Activated CD4-positive, CD25-positive, alpha-beta regulatory T cell (primary cell): ENCODE measurements around the gene MCOLN2.
"Not testable (repeated sequence)": the region's sequence is repeated elsewhere in the genome, so short reads cannot be mapped to it uniquely, and the experiment has no call there.

Experiments used
- DNase-seq, 4 experiments: peaks; one replicate each; lab custom pipeline; 2025; lab: John Stamatoyannopoulos, UW

Gene MCOLN2

GRCh38 chr1:84996846-84997666 lies at the start of gene MCOLN2:
Gene MCOLN2 (minus strand): TSS chr1:84997113. CDS start chr1:84996872, 241 bp downstream.
- peak in 3 of 4 experiments; percentile 10 to 24 (median 19) for DNase-seq

GRCh38 chr1:85042413-85042812 lies 45.5 kb upstream of the MCOLN2 start:
- no peak for DNase-seq

GRCh38 chr1:85041793-85042192 lies 44.9 kb upstream of the MCOLN2 start:
- DNase-seq = no peak

GRCh38 chr1:85033221-85033620 lies 36.3 kb upstream of the MCOLN2 start:
- no peak for DNase-seq

- DNase-seq = no peak
These were observed 33.6 kb upstream of the MCOLN2 start for GRCh38 chr1:85030536-85030935.

- no peak for DNase-seq
These were observed 31.2 kb upstream of the MCOLN2 start for GRCh38 chr1:85028151-85028550.

GRCh38 chr1:85027242-85027983 lies 30.5 kb upstream of the MCOLN2 start:
- no peak for DNase-seq

- no peak for DNase-seq
These were observed 29.0 kb upstream of the MCOLN2 start for GRCh38 chr1:85025940-85026339.

- no peak for DNase-seq
These were observed 27.8 kb upstream of the MCOLN2 start for GRCh38 chr1:85024736-85025135.

GRCh38 chr1:85022700-85023099 lies 25.8 kb upstream of the MCOLN2 start:
- no peak for DNase-seq

- DNase-seq = no peak
These were observed 23.1 kb upstream of the MCOLN2 start for GRCh38 chr1:85019994-85020393.

- DNase-seq = no peak
These were observed 18.9 kb upstream of the MCOLN2 start for GRCh38 chr1:85015826-85016225.

- not testable (repeated sequence) for DNase-seq
These were observed 8.7 kb upstream of the MCOLN2 start for GRCh38 chr1:85005641-85006040.

- DNase-seq = no peak
These were observed 4.8 kb upstream of the MCOLN2 start for GRCh38 chr1:85001742-85002141.

- DNase-seq = peak in 1 of 4 experiments; percentile 18
These were observed 1.8 kb upstream of the MCOLN2 start for GRCh38 chr1:84998642-84999280.

- DNase-seq = no peak
These were observed 1.0 kb upstream of the MCOLN2 start for GRCh38 chr1:84997667-84998600.

- no peak for DNase-seq
These were observed 1.2 kb downstream of the MCOLN2 start for GRCh38 chr1:84995484-84996334.

- DNase-seq = no peak
These were observed 5.6 kb downstream of the MCOLN2 start for GRCh38 chr1:84991097-84991920.

GRCh38 chr1:84988588-84988987 lies 8.3 kb downstream of the MCOLN2 start:
- no peak for DNase-seq

- DNase-seq = not testable (repeated sequence)
These were observed 10.4 kb downstream of the MCOLN2 start for GRCh38 chr1:84986561-84986960.
